ENCODE measurements around the gene ICOS. TPM values are rescaled to one million over a fixed set of nuclear protein-coding genes. Genes with fewer than 3 reads are reported as not detected.

Gene ICOS
- total and polyA plus RNA-seq, 4 donors = 0.10 to 0.49 TPM; not detected in 2

- Histone ChIP-seq H3K27ac (ENCODE audit: low read depth in 1 of 2, low read length in 2 of 2) (no peak overlapping the region), H3K36me3 (ENCODE audit: control insufficient read depth in 1 of 2, insufficient read depth in 2 of 2, low read length in 1 of 2) (no peaks in the 10 kb centered on the region), H3K27me3 (ENCODE audit: control insufficient read depth in 1 of 2, insufficient read depth in 2 of 2, low read length in 1 of 2) (no peaks in the 10 kb centered on the region), H3K4me3 (ENCODE audit: low read length in 2 of 2) (no peak overlapping the region), H3K9me3 (ENCODE audit: control insufficient read depth, low read length) (no peaks in the 10 kb centered on the region), H3K4me1 (ENCODE audit: control insufficient read depth in 1 of 2, insufficient read depth in 2 of 2, low read length in 2 of 2) (no peaks in the 10 kb centered on the region)
- no peak for ATAC-seq (ENCODE audit: low FRiP score)
- intact Hi-C loops (cut with DNase I) = no loop called here
- 88 to 94% methylated on average over 6 of the region's 6 CpGs for WGBS, 2 donors
- DNase-seq = no peak
Observed at GRCh38 chr2:203988500-203989260, 52.1 kb downstream of the ICOS start.

- WGBS, 2 donors = 89 to 94% methylated on average over 2 of the region's 2 CpGs
Observed at GRCh38 chr2:203989521-203989920, 53.0 kb downstream of the ICOS start.

GRCh38 chr2:203992509-203992908 is 55.9 kb downstream of the ICOS start:
- H3K27ac ChIP-seq (ENCODE audit: low read depth in 1 of 2, low read length in 2 of 2) = no peak overlapping the region
- H3K27me3 ChIP-seq (ENCODE audit: control insufficient read depth in 1 of 2, insufficient read depth in 2 of 2, low read length in 1 of 2) = no peaks in the 10 kb centered on the region
- no peaks in the 10 kb centered on the region for H3K9me3 ChIP-seq (ENCODE audit: control insufficient read depth, low read length)
- ATAC-seq (ENCODE audit: low FRiP score) (no peak), DNase-seq (no peak)
- intact Hi-C loops (cut with DNase I) = no loop called here
- 83 to 93% methylated on average over 1 of the region's 1 CpG for WGBS, 2 donors
- H3K4me3 ChIP-seq (ENCODE audit: low read length in 2 of 2) = no peak overlapping the region
- H3K36me3 ChIP-seq (ENCODE audit: control insufficient read depth in 1 of 2, insufficient read depth in 2 of 2, low read length in 1 of 2) = no peaks in the 10 kb centered on the region
- H3K4me1 ChIP-seq (ENCODE audit: control insufficient read depth in 1 of 2, insufficient read depth in 2 of 2, low read length in 2 of 2) = no peaks in the 10 kb centered on the region

More at GRCh38 chr2:203989521-203989920, 53.0 kb downstream of the ICOS start:
- Histone ChIP-seq H3K9me3 (ENCODE audit: control insufficient read depth, low read length) (no peaks in the 10 kb centered on the region), H3K36me3 (ENCODE audit: control insufficient read depth in 1 of 2, insufficient read depth in 2 of 2, low read length in 1 of 2) (no peaks in the 10 kb centered on the region), H3K27ac (ENCODE audit: low read depth in 1 of 2, low read length in 2 of 2) (no peak overlapping the region), H3K27me3 (ENCODE audit: control insufficient read depth in 1 of 2, insufficient read depth in 2 of 2, low read length in 1 of 2) (no peaks in the 10 kb centered on the region), H3K4me1 (ENCODE audit: control insufficient read depth in 1 of 2, insufficient read depth in 2 of 2, low read length in 2 of 2) (no peaks in the 10 kb centered on the region), H3K4me3 (ENCODE audit: low read length in 2 of 2) (no peak overlapping the region)
- ATAC-seq (ENCODE audit: low FRiP score) (no peak), DNase-seq (no peak)
- intact Hi-C loops (cut with DNase I) = no loop called here

GRCh38 chr2:203993011-203993410 is 56.4 kb downstream of the ICOS start:
- Histone ChIP-seq H3K4me1 (ENCODE audit: control insufficient read depth in 1 of 2, insufficient read depth in 2 of 2, low read length in 2 of 2) (no peaks in the 10 kb centered on the region), H3K9me3 (ENCODE audit: control insufficient read depth, low read length) (no peaks in the 10 kb centered on the region), H3K4me3 (ENCODE audit: low read length in 2 of 2) (no peak overlapping the region), H3K27ac (ENCODE audit: low read depth in 1 of 2, low read length in 2 of 2) (no peak overlapping the region), H3K27me3 (ENCODE audit: control insufficient read depth in 1 of 2, insufficient read depth in 2 of 2, low read length in 1 of 2) (no peaks in the 10 kb centered on the region), H3K36me3 (ENCODE audit: control insufficient read depth in 1 of 2, insufficient read depth in 2 of 2, low read length in 1 of 2) (no peaks in the 10 kb centered on the region)
- WGBS, 2 donors = 90 to 92% methylated on average over 4 of the region's 4 CpGs
- ATAC-seq (ENCODE audit: low FRiP score) (no peak), DNase-seq (no peak)
- intact Hi-C loops (cut with DNase I) = no loop called here

GRCh38 chr2:203993560-203993959 is 57.0 kb downstream of the ICOS start:
- DNase-seq = no peak

GRCh38 chr2:203994735-203995134 is 58.2 kb downstream of the ICOS start:
- H3K36me3 ChIP-seq (ENCODE audit: control insufficient read depth in 1 of 2, insufficient read depth in 2 of 2, low read length in 1 of 2) = no peaks in the 10 kb centered on the region
- H3K27ac ChIP-seq (ENCODE audit: low read depth in 1 of 2, low read length in 2 of 2) = no peak overlapping the region
- ATAC-seq (ENCODE audit: low FRiP score) (no peak), DNase-seq (no peak)
- peaks cover 4 to 7% of the 10 kb centered on the region in 2 donors for H3K4me1 ChIP-seq (ENCODE audit: control insufficient read depth in 1 of 2, insufficient read depth in 2 of 2, low read length in 2 of 2)
- H3K4me3 ChIP-seq (ENCODE audit: low read length in 2 of 2) = no peak overlapping the region
- no peaks in the 10 kb centered on the region for H3K27me3 ChIP-seq (ENCODE audit: control insufficient read depth in 1 of 2, insufficient read depth in 2 of 2, low read length in 1 of 2)
- no peaks in the 10 kb centered on the region for H3K9me3 ChIP-seq (ENCODE audit: control insufficient read depth, low read length)
- 95 to 97% methylated on average over 2 of the region's 2 CpGs for WGBS, 2 donors
- intact Hi-C loops (cut with DNase I) = no loop called here

More at GRCh38 chr2:203993560-203993959, 57.0 kb downstream of the ICOS start:
- no peak for ATAC-seq (ENCODE audit: low FRiP score)
- peaks cover 0 to 4% of the 10 kb centered on the region in 2 donors for H3K4me1 ChIP-seq (ENCODE audit: control insufficient read depth in 1 of 2, insufficient read depth in 2 of 2, low read length in 2 of 2)
- no peaks in the 10 kb centered on the region for H3K9me3 ChIP-seq (ENCODE audit: control insufficient read depth, low read length)
- intact Hi-C loops (cut with DNase I) = no loop called here
- no peak overlapping the region for H3K4me3 ChIP-seq (ENCODE audit: low read length in 2 of 2)
- no peaks in the 10 kb centered on the region for H3K27me3 ChIP-seq (ENCODE audit: control insufficient read depth in 1 of 2, insufficient read depth in 2 of 2, low read length in 1 of 2)
- 94 to 97% methylated on average over 4 of the region's 4 CpGs for WGBS, 2 donors
- H3K36me3 ChIP-seq (ENCODE audit: control insufficient read depth in 1 of 2, insufficient read depth in 2 of 2, low read length in 1 of 2) = no peaks in the 10 kb centered on the region
- no peak overlapping the region for H3K27ac ChIP-seq (ENCODE audit: low read depth in 1 of 2, low read length in 2 of 2)

- H3K4me3 ChIP-seq (ENCODE audit: low read length in 2 of 2) = no peak overlapping the region
- H3K27me3 ChIP-seq (ENCODE audit: control insufficient read depth in 1 of 2, insufficient read depth in 2 of 2, low read length in 1 of 2) = no peaks in the 10 kb centered on the region
- H3K36me3 ChIP-seq (ENCODE audit: control insufficient read depth in 1 of 2, insufficient read depth in 2 of 2, low read length in 1 of 2) = no peaks in the 10 kb centered on the region
- DNase-seq (no peak), ATAC-seq (ENCODE audit: low FRiP score) (no peak)
- intact Hi-C loops (cut with DNase I) = no loop called here
- 95% methylated on average over 5 of the region's 5 CpGs for WGBS, 2 donors
- no peaks in the 10 kb centered on the region for H3K9me3 ChIP-seq (ENCODE audit: control insufficient read depth, low read length)
- H3K27ac ChIP-seq (ENCODE audit: low read depth in 1 of 2, low read length in 2 of 2) = no peak overlapping the region
- peaks cover 4 to 9% of the 10 kb centered on the region in 2 donors for H3K4me1 ChIP-seq (ENCODE audit: control insufficient read depth in 1 of 2, insufficient read depth in 2 of 2, low read length in 2 of 2)
Observed at GRCh38 chr2:203996692-203997091, 60.1 kb downstream of the ICOS start.

GRCh38 chr2:203997481-203997880 is 60.9 kb downstream of the ICOS start:
- H3K27me3 ChIP-seq (ENCODE audit: control insufficient read depth in 1 of 2, insufficient read depth in 2 of 2, low read length in 1 of 2) = no peaks in the 10 kb centered on the region
- H3K36me3 ChIP-seq (ENCODE audit: control insufficient read depth in 1 of 2, insufficient read depth in 2 of 2, low read length in 1 of 2) = no peaks in the 10 kb centered on the region
- no peak for DNase-seq
- no peak overlapping the region for H3K4me3 ChIP-seq (ENCODE audit: low read length in 2 of 2)
- no peak overlapping the region for H3K27ac ChIP-seq (ENCODE audit: low read depth in 1 of 2, low read length in 2 of 2)
- no peaks in the 10 kb centered on the region for H3K9me3 ChIP-seq (ENCODE audit: control insufficient read depth, low read length)
- 69 to 73% methylated on average over 1 of the region's 1 CpG for WGBS, 2 donors
- intact Hi-C loops (cut with DNase I) = no loop called here
- H3K4me1 ChIP-seq (ENCODE audit: control insufficient read depth in 1 of 2, insufficient read depth in 2 of 2, low read length in 2 of 2) = peaks cover 4 to 9% of the 10 kb centered on the region in 2 donors
- no peak for ATAC-seq (ENCODE audit: low FRiP score)
